K562 (cell line): ENCODE measurements around the gene FOXN1.

Source experiments
- HNRNPH1 ChIP-seq: fragments of 200-400 bp; formaldehyde crosslinking; optimal IDR thresholded peaks from 2 replicates; pipeline ENCODE3; 2017; ENCODE audit warnings: low read depth, mild to moderate bottlenecking, low read length, moderate library complexity
- NONO ChIP-seq, 2 experiments: fragments of 200-400 bp in 1 of 2; fragments of 450-650 bp in 1 of 2; formaldehyde crosslinking in 1 of 2; IDR thresholded peaks; 2 replicates each; pipeline ENCODE4 v1.6.1; 2017; ENCODE audit warnings: low read depth in 2 of 2, mild to moderate bottlenecking in 2 of 2, moderate library complexity in 2 of 2, low read length in 1 of 2
- NR2C2 ChIP-seq, 2 experiments: fragments of 200-800 bp in 1 of 2; sonication (Bioruptor generic) in 1 of 2; sonication (generic) in 1 of 2; formaldehyde crosslinking in 1 of 2; IDR thresholded peaks; 2 replicates each; pipeline versions ENCODE4 v1.6.1 to v1.8.0; 2016 to 2022; ENCODE audit warnings: mild to moderate bottlenecking in 1 of 2, missing compliant biosample characterization in 1 of 2, missing genetic modification characterization in 1 of 2, missing genetic modification reagents in 1 of 2
- SAFB ChIP-seq: fragments of 200-400 bp; formaldehyde crosslinking; IDR thresholded peaks from 2 replicates; pipeline ENCODE4 v1.6.1; 2017; ENCODE audit warnings: low read depth, low read length, borderline replicate concordance
- SMARCC2 ChIP-seq: fragments of 450-650 bp; IDR thresholded peaks from 2 replicates; pipeline ENCODE4 v1.6.1; 2017; ENCODE audit warnings: antibody characterized with exemption, moderate library complexity, mild to moderate bottlenecking, low read depth
- SP1 ChIP-seq: sonication (generic); formaldehyde crosslinking; IDR thresholded peaks from 2 replicates; pipeline ENCODE4 v1.8.1; 2022; ENCODE audit warnings: mild to moderate bottlenecking, missing genetic modification reagents
- TARDBP ChIP-seq: fragments of 450-650 bp; IDR thresholded peaks from 2 replicates; pipeline ENCODE4 v1.6.1; 2016
- ZC3H11A ChIP-seq: IDR thresholded peaks from 2 replicates; pipeline ENCODE4 v1.6.1; 2012; ENCODE audit warnings: low read depth, low read length, improper control_type of control experiment
- ZNF354B ChIP-seq: fragments of 250-450 bp; sonication (Bioruptor Pico); IDR thresholded peaks from 2 replicates; pipeline ENCODE4 v1.4.0; 2020
- ZNF583 ChIP-seq: fragments of 250-450 bp; sonication (Bioruptor Pico); IDR thresholded peaks from 2 replicates; pipeline ENCODE4 v1.4.0; 2020
- TF ChIP-seq, protein P1 (sequence below): sonication (generic); formaldehyde crosslinking; IDR thresholded peaks from 2 replicates; pipeline ENCODE4 v1.8.0; 2023; ENCODE audit warnings: mild to moderate bottlenecking, missing genetic modification reagents
- TF ChIP-seq, protein P2 (sequence below): sonication (generic); formaldehyde crosslinking; IDR thresholded peaks from 2 replicates; pipeline ENCODE4 v1.4.0; 2020; ENCODE audit warnings: mild to moderate bottlenecking, missing genetic modification reagents
- TF ChIP-seq, protein P3 (sequence below): fragments of 450-650 bp; IDR thresholded peaks from 2 replicates; pipeline ENCODE4 v1.6.1; 2016; ENCODE audit warnings: low read depth

GRCh38 chr17:28570716-28571360 lies 64.7 kb downstream of the FOXN1 start:
- TF ChIP-seq ZNF354B (CRISPR knock-in tag) = no peak
- TF ChIP-seq SMARCC2 = no peak
- TF ChIP-seq HNRNPH1 = no peak
- TF ChIP-seq NONO (IDR thresholded peaks at IDR 0.05; ENCODE audit: low read depth in 2 of 2, low read length in 1 of 2) = no peak
- TF ChIP-seq, protein P1, sequence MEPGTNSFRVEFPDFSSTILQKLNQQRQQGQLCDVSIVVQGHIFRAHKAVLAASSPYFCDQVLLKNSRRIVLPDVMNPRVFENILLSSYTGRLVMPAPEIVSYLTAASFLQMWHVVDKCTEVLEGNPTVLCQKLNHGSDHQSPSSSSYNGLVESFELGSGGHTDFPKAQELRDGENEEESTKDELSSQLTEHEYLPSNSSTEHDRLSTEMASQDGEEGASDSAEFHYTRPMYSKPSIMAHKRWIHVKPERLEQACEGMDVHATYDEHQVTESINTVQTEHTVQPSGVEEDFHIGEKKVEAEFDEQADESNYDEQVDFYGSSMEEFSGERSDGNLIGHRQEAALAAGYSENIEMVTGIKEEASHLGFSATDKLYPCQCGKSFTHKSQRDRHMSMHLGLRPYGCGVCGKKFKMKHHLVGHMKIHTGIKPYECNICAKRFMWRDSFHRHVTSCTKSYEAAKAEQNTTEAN = no peak
- TF ChIP-seq, protein P2, sequence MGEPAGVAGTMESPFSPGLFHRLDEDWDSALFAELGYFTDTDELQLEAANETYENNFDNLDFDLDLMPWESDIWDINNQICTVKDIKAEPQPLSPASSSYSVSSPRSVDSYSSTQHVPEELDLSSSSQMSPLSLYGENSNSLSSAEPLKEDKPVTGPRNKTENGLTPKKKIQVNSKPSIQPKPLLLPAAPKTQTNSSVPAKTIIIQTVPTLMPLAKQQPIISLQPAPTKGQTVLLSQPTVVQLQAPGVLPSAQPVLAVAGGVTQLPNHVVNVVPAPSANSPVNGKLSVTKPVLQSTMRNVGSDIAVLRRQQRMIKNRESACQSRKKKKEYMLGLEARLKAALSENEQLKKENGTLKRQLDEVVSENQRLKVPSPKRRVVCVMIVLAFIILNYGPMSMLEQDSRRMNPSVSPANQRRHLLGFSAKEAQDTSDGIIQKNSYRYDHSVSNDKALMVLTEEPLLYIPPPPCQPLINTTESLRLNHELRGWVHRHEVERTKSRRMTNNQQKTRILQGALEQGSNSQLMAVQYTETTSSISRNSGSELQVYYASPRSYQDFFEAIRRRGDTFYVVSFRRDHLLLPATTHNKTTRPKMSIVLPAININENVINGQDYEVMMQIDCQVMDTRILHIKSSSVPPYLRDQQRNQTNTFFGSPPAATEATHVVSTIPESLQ (CRISPR knock-in tag) = no peak
- TF ChIP-seq TARDBP = no peak
- TF ChIP-seq SP1 (CRISPR knock-in tag) = no peak
- no peak for TF ChIP-seq ZNF583 (CRISPR knock-in tag)
- TF ChIP-seq SAFB = no peak
- TF ChIP-seq, protein P3, sequence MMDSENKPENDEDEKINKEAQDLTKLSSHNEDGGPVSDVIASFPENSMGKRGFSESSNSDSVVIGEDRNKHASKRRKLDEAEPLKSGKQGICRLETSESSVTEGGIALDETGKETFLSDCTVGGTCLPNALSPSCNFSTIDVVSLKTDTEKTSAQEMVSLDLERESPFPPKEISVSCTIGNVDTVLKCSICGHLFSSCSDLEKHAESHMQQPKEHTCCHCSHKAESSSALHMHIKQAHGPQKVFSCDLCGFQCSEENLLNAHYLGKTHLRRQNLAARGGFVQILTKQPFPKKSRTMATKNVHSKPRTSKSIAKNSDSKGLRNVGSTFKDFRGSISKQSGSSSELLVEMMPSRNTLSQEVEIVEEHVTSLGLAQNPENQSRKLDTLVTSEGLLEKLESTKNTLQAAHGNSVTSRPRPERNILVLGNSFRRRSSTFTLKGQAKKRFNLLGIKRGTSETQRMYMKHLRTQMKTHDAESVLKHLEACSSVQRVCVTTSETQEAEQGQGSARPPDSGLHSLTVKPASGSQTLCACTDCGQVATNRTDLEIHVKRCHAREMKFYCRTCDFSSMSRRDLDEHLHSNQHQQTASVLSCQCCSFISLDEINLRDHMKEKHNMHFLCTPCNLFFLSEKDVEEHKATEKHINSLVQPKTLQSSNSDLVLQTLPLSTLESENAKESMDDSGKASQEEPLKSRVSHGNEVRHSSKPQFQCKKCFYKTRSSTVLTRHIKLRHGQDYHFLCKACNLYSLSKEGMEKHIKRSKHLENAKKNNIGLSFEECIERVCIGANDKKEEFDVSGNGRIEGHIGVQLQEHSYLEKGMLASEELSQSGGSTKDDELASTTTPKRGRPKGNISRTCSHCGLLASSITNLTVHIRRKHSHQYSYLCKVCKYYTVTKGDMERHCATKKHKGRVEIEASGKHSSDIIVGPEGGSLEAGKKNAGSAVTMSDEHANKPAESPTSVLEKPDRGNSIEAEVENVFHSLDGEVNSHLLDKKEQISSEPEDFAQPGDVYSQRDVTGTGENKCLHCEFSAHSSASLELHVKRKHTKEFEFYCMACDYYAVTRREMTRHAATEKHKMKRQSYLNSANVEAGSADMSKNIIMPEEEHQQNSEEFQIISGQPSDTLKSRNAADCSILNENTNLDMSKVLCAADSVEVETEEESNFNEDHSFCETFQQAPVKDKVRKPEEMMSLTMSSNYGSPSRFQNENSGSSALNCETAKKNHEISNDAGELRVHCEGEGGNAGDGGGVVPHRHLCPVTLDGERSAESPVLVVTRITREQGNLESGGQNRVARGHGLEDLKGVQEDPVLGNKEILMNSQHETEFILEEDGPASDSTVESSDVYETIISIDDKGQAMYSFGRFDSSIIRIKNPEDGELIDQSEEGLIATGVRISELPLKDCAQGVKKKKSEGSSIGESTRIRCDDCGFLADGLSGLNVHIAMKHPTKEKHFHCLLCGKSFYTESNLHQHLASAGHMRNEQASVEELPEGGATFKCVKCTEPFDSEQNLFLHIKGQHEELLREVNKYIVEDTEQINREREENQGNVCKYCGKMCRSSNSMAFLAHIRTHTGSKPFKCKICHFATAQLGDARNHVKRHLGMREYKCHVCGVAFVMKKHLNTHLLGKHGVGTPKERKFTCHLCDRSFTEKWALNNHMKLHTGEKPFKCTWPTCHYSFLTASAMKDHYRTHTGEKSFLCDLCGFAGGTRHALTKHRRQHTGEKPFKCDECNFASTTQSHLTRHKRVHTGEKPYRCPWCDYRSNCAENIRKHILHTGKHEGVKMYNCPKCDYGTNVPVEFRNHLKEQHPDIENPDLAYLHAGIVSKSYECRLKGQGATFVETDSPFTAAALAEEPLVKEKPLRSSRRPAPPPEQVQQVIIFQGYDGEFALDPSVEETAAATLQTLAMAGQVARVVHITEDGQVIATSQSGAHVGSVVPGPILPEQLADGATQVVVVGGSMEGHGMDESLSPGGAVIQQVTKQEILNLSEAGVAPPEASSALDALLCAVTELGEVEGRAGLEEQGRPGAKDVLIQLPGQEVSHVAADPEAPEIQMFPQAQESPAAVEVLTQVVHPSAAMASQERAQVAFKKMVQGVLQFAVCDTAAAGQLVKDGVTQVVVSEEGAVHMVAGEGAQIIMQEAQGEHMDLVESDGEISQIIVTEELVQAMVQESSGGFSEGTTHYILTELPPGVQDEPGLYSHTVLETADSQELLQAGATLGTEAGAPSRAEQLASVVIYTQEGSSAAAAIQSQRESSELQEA = no peak
- no peak for TF ChIP-seq NR2C2 (CRISPR knock-in tag; IDR thresholded peaks at IDR 0.05)
- no peak for TF ChIP-seq NR2C2 (tag; IDR thresholded peaks at IDR 0.05)
- no peak for TF ChIP-seq ZC3H11A
